Omental fat pad (tissue), 4 donors: ENCODE data around the gene ABHD3. TPM values are rescaled to one million over a fixed set of nuclear protein-coding genes. Genes with fewer than 3 reads are reported as not detected.

ENCODE experiments used
- ATAC-seq: fragments of 150-250 bp; one replicate; pipeline ENCODE4 v1.9.1; 2016; ENCODE audit warnings: mild to moderate bottlenecking, moderate library complexity; ENCODE audit not compliant: low FRiP score
- DNase-seq: peaks from one replicate; pipeline ENCODE4 v3.0.0-alpha.2; 2019; ENCODE audit warnings: low spot score
- CTCF ChIP-seq, 3 donors: fragments of 450-650 bp; IDR thresholded peaks; one replicate each; pipeline ENCODE4 v1.5.1; 2016 to 2017; ENCODE audit warnings: antibody characterized with exemption in 3 of 3, mild to moderate bottlenecking in 3 of 3, moderate library complexity in 2 of 3
- total RNA-seq, 4 donors: library from RNA; depleted of rRNA; stranded (reverse); fragments of >200 nt; gene quantifications; one replicate each; pipeline ENCODE4 v1.1.0, GENCODE V29; 2016

Gene ABHD3, protein sequence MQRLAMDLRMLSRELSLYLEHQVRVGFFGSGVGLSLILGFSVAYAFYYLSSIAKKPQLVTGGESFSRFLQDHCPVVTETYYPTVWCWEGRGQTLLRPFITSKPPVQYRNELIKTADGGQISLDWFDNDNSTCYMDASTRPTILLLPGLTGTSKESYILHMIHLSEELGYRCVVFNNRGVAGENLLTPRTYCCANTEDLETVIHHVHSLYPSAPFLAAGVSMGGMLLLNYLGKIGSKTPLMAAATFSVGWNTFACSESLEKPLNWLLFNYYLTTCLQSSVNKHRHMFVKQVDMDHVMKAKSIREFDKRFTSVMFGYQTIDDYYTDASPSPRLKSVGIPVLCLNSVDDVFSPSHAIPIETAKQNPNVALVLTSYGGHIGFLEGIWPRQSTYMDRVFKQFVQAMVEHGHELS
- 10 to 100 TPM in 3 of 4 donors, 1 to 10 TPM in 1; 9.6 to 26.8 (median 14.5) TPM for total RNA-seq

- ATAC-seq (peak; percentile 100), DNase-seq (peak; percentile 59)
- TF ChIP-seq CTCF (IDR thresholded peaks at IDR 0.05), result peak in 1 of 3 donors; percentile 22
These were observed at the start of gene ABHD3 for GRCh38 chr18:21704603-21705364. Gene ABHD3, minus strand, starts transcription at chr18:21704774. Its CDS starts 109 bp downstream, at chr18:21704665.

DNA sequence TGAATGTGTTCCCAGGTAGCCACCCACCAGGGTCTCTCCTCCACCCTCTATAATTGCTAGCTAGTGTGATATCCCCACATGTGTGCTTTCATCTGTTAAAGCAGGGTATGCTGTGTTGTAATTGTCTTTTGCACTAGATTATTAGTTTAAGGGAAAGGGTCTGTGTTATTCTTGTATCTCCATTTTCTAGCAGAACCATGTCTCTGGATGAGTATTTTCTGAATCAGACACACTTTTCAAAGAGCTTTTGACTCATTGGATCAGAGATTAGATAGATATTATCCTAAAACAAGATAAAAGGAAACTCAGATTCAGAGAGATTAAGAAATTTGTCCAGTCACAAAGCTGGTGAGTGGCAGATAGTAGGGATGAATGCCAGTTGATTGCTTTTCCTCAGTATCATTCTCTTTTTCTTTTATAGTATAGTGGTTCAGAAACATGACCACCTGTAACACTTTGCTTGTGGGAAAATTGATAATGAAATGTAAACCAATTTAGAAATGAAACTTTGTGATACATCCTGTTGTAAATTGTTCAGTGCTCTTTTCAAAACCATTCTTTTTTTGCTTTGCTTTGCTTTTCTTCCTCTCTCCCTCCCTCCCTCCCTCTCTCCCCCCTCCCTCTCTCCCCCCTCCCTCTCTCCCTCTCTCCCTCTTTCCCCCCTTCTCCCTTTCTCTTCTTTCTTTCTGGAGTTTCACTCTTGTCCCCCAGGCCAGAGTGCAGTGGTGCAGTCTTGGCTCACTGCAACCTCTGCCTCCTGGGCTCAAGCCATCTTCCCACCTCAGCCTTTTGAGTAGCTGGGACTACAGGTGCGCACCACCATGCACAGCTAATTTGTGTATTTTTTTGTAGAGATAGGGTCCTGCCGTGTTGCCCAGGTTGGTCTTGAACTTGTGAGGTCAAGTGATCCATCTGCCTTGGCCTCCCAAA, 43.5 kb upstream of the ABHD3 start:
- DNase-seq (no peak), ATAC-seq (no peak)
- TF ChIP-seq CTCF (IDR thresholded peaks at IDR 0.05), result no peak

GRCh38 chr18:21747268-21747667, 42.7 kb upstream of the ABHD3 start:
- DNase-seq, result no peak
- TF ChIP-seq CTCF (IDR thresholded peaks at IDR 0.05), result no peak
- ATAC-seq, result no peak

GRCh38 chr18:21745231-21745630, 40.7 kb upstream of the ABHD3 start:
- DNase-seq, result no peak
- no peak for TF ChIP-seq CTCF (IDR thresholded peaks at IDR 0.05)
- ATAC-seq, result no peak

- DNase-seq (no peak), ATAC-seq (no peak)
- TF ChIP-seq CTCF (IDR thresholded peaks at IDR 0.05), result no peak
These were observed 38.7 kb upstream of the ABHD3 start for GRCh38 chr18:21743166-21743832.

DNA sequence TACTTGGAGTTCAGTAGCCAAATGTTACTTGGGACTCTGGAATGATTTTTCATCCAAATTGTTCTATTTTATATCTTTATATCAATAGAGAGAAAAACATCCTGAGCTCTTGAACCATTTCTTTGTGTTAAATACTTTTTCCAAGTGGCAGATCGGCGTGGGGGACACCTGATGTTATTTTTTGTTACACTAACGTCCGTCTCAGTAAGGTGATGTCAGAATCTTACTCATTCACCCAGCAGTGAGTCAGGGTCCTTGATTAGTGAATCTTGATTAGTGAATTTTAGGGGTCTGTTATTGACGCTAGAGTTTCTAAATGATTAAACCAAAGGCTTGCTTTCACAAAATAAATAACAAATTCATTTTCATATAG, 37.7 kb upstream of the ABHD3 start:
- DNase-seq (no peak), ATAC-seq (no peak)
- TF ChIP-seq CTCF (IDR thresholded peaks at IDR 0.05), result no peak
